OCI-LY7 (cell line): Measurements from ENCODE around the gene RAD51B.

Experiments used
- CTCF ChIP-seq: fragments of 200-600 bp; sonication (generic); conservative IDR thresholded peaks from 2 replicates; pipeline ENCODE4 v1.5.1; 2014; ENCODE audit warnings: mild to moderate bottlenecking, antibody characterized with exemption, low read length, moderate library complexity, mixed read lengths
- EZH2phosphoT487 ChIP-seq: fragments of 200-600 bp; sonication (generic); IDR thresholded peaks from 2 replicates; pipeline ENCODE4 v1.6.1; 2018; ENCODE audit warnings: low read depth, borderline replicate concordance, mild to moderate bottlenecking, mixed run types, antibody characterized with exemption, low read length, moderate library complexity, mixed read lengths

DNA sequence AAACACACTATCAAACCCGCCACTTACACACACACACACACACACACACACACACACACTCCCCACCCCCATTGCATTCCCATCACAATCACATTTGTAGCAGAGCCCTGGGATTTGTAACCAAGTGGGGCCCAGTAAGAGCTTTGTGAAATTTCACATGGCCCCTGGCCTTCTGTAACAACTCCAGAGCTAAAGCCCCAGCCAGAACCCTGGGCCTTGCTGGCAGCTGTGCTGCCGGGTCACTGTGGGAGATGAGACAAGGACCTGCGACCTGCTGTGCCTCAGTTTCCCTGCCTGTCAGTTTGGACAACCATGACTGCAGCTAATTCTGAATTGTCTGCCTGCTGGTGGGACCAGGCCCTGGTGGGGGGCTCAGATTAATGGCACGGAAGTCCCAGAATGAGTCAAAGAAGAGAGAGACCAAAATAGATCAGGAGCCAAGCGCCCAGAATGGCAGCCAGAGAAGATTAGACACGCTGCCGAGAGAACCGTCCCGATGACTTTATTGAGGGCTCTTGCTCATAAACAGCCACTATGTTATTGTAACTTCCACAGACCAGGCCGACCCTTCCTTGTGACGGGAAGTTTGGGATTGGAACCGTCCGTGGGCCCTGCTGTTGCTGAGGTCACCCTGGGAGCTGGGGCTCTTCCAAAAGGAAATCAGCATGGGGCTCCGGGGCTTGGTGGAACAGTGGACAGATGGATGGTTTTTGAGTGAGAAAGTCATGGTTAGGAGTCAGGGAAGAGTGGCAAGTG, 850.2 kb downstream of the RAD51B start:
- TF ChIP-seq CTCF: no peak
- no peak for TF ChIP-seq EZH2phosphoT487
